B cell (primary cell): ENCODE results near the gene ZDHHC20.

Source experiments
- CTCF ChIP-seq: fragments of 200-600 bp; IDR thresholded peaks from one replicate; pipeline ENCODE4 v1.8.0; 2022; ENCODE audit warnings: antibody characterized with exemption, mild to moderate bottlenecking
- EZH2 ChIP-seq: IDR thresholded peaks from 2 replicates; pipeline ENCODE4 v1.6.1; 2012; ENCODE audit warnings: borderline replicate concordance, low read depth, mild to moderate bottlenecking, moderate library complexity, low read length; ENCODE audit not compliant: insufficient read depth, poor library complexity, severe bottlenecking

- TF ChIP-seq CTCF (no peak), EZH2 (no peak)
These were observed 96.4 kb downstream of the ZDHHC20 start for GRCh38 chr13:21362741-21363140.
